ENCODE data around the gene ZNF473. TPM values are rescaled to one million over a fixed set of nuclear protein-coding genes. Genes with fewer than 3 reads are reported as not detected.

Gene ZNF473
- total and polyA plus RNA-seq, 2 of the 13 experiments (the other 11 are each of a cell fraction or from before 2014, with no cell fraction given) = 5.8 to 11.9 TPM

DNA sequence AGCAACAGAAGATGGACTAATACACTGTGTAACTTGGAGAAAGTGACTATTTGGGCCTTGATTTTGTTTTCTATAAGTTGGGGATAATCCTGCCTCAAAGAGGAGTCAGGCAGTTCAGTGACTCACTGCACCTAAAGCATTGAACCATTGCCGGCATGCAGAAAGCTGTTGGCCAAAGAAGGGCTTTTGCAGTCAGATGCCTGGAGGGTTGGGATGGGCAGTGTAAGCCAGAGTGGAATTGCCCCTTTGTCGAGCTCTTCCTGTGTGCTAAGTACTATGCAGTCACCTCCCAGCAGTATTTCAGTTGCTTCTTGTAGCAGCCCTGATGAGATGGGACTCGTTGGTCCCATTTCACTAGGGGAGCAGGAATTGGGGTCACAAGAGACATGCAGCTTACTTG lies 11.1 kb downstream of the ZNF473 start:
- in situ Hi-C loops (cut with HindIII; ENCODE audit: extremely low pct_ligation_motif_present, low pct_unique_long_range_greater_than_20kb) (no loop called here), intact Hi-C loops (cut with micrococcal nuclease; ENCODE audit: unreplicated experiment) (no loop called here)
- Histone ChIP-seq H3K9me3 (ENCODE audit: low read length) (no peaks in the 10 kb centered on the region), H3K9ac (ENCODE audit: insufficient read depth, low read depth, low read length) (no peak overlapping the region), H4K20me1 (ENCODE audit: insufficient read depth, low read length) (0 out of 2 replicates have a peak, but pooled peaks cover 3% of the 10 kb centered on the region), H3K79me2 (ENCODE audit: insufficient read depth, low read length) (peaks cover 4% of the 10 kb centered on the region), H3K4me1 (ENCODE audit: insufficient read depth, low read length) (peaks cover 22% of the 10 kb centered on the region), H2AFZ (ENCODE audit: low read length) (no peak overlapping the region), H3K4me3 (replicated peaks in 1 of 3; ENCODE audit: insufficient read depth in 1 of 3, low read depth in 2 of 3, low read length in 3 of 3) (no peak overlapping the region), H3K27ac (ENCODE audit: extremely low read length, insufficient read depth, low read length) (no peak overlapping the region), H3K4me2 (ENCODE audit: low read depth, low read length) (no peak overlapping the region), H3K36me3 (replicated peaks in 1 of 2; ENCODE audit: control insufficient read depth in 1 of 2, insufficient read depth in 2 of 2, low read length in 2 of 2) (peaks cover 47 to 86% of the 10 kb centered on the region in 2 experiments), H3K27me3 (ENCODE audit: control insufficient read depth in 1 of 2, insufficient read depth in 2 of 2, low read length in 2 of 2) (no peaks in the 10 kb centered on the region)
- no TSS peak for BruUV-seq (replicated peaks)
- TF ChIP-seq XRCC5 (optimal IDR thresholded peaks at IDR 0.05; ENCODE audit: low read length) = no peak
- TF ChIP-seq, protein P1, sequence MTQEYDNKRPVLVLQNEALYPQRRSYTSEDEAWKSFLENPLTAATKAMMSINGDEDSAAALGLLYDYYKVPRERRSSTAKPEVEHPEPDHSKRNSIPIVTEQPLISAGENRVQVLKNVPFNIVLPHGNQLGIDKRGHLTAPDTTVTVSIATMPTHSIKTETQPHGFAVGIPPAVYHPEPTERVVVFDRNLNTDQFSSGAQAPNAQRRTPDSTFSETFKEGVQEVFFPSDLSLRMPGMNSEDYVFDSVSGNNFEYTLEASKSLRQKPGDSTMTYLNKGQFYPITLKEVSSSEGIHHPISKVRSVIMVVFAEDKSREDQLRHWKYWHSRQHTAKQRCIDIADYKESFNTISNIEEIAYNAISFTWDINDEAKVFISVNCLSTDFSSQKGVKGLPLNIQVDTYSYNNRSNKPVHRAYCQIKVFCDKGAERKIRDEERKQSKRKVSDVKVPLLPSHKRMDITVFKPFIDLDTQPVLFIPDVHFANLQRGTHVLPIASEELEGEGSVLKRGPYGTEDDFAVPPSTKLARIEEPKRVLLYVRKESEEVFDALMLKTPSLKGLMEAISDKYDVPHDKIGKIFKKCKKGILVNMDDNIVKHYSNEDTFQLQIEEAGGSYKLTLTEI (CRISPR knock-in tag; conservative IDR thresholded peaks at IDR 0.05) = no peak
- TF ChIP-seq, protein P2, sequence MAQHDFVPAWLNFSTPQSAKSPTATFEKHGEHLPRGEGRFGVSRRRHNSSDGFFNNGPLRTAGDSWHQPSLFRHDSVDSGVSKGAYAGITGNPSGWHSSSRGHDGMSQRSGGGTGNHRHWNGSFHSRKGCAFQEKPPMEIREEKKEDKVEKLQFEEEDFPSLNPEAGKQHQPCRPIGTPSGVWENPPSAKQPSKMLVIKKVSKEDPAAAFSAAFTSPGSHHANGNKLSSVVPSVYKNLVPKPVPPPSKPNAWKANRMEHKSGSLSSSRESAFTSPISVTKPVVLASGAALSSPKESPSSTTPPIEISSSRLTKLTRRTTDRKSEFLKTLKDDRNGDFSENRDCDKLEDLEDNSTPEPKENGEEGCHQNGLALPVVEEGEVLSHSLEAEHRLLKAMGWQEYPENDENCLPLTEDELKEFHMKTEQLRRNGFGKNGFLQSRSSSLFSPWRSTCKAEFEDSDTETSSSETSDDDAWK (CRISPR knock-in tag; IDR thresholded peaks at IDR 0.05) = no peak
- TF ChIP-seq, protein P3, sequence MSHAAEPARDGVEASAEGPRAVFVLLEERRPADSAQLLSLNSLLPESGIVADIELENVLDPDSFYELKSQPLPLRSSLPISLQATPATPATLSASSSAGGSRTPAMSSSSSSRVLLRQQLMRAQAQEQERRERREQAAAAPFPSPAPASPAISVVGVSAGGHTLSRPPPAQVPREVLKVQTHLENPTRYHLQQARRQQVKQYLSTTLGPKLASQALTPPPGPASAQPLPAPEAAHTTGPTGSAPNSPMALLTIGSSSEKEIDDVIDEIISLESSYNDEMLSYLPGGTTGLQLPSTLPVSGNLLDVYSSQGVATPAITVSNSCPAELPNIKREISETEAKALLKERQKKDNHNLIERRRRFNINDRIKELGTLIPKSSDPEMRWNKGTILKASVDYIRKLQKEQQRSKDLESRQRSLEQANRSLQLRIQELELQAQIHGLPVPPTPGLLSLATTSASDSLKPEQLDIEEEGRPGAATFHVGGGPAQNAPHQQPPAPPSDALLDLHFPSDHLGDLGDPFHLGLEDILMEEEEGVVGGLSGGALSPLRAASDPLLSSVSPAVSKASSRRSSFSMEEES (CRISPR knock-in tag; IDR thresholded peaks at IDR 0.05) = no peak
- no peak for TF ChIP-seq KDM3A (CRISPR knock-in tag; IDR thresholded peaks at IDR 0.05; ENCODE audit: low read depth)
- no peak for TF ChIP-seq CHCHD3 (CRISPR knock-in tag; IDR thresholded peaks at IDR 0.05)
- TF ChIP-seq ZNF230 (CRISPR knock-in tag; IDR thresholded peaks at IDR 0.05) = no peak
- TF ChIP-seq ZNF431 (CRISPR knock-in tag; IDR thresholded peaks at IDR 0.05; ENCODE audit: borderline replicate concordance, low read depth) = no peak
- TF ChIP-seq, protein P4, sequence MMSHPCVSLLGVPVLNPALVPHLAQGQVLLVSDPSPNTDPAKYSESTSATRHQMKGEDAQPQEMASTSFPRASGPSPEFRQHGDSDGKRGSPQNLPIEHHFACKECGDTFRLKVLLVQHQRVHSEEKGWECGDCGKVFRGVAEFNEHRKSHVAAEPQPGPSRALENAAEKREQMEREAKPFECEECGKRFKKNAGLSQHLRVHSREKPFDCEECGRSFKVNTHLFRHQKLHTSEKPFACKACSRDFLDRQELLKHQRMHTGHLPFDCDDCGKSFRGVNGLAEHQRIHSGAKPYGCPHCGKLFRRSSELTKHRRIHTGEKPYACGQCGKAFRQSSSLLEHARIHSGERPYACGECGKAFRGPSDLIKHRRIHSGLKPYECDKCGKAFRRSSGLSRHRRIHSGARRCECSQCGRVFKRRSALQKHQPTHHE (CRISPR knock-in tag; IDR thresholded peaks at IDR 0.05; ENCODE audit: borderline replicate concordance) = no peak
- 92% methylated on average over 2 of the region's 3 CpGs for WGBS (ENCODE audit: low lambda C conversion rate)
- FAIRE-seq = no peak
- ChIA-PET CTCF (ENCODE audit: low intra/inter-chr PET ratio, low total read pairs) (no interaction called here), POLR2A (no interaction called here)
- ATAC-seq = no peak
- no peak for DNase-seq (ENCODE audit: low spot score)
